ENCODE data around the gene OR1L6. TPM values are rescaled to one million over a fixed set of nuclear protein-coding genes. Genes with fewer than 3 reads are reported as not detected.
A peak's percentile ranks its signal among the peaks of the same experiment; 100 is the strongest.

Gene OR1L6
- total RNA-seq, 1 donor from 2014 or later, result not detected

DNA sequence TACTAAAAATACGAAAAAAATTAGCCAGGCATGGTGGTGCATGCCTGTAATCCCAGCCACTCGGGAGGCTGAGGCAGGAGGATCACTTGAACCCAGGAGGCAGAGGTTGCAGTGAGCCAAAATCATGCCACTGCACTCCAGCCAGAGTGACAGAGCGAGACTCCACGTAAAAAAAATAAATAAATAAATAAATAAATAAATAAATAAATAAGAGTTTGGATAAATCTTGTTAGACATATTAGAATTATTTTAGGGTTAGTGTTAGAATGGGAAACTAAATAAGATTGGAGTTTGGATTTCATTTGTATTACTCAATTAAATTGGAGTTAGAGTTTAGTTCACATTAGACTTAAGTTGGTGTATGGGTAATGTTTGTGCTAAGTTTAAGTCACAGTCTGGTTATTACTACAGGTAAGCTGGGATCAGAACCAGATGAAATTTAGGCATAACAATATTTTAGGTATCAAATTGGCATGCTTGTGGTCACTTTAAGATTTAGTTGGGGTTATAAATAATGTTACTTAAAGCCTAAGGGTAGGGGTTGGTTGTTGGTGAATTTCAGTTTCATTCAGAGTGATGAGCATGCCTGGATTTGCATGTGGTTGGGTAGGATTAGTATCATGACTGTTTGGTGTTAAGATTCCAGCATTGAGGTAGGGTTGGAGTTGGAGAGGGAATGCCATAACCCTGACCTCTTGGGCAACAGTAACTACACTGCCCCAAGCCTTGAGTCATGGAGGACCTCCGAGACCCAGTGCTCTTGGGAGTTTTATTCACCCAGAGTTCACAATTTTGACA lies 50.0 kb downstream of the OR1L6 start:
- H3K27ac ChIP-seq, result no peak overlapping the region
- TF ChIP-seq, protein P1, sequence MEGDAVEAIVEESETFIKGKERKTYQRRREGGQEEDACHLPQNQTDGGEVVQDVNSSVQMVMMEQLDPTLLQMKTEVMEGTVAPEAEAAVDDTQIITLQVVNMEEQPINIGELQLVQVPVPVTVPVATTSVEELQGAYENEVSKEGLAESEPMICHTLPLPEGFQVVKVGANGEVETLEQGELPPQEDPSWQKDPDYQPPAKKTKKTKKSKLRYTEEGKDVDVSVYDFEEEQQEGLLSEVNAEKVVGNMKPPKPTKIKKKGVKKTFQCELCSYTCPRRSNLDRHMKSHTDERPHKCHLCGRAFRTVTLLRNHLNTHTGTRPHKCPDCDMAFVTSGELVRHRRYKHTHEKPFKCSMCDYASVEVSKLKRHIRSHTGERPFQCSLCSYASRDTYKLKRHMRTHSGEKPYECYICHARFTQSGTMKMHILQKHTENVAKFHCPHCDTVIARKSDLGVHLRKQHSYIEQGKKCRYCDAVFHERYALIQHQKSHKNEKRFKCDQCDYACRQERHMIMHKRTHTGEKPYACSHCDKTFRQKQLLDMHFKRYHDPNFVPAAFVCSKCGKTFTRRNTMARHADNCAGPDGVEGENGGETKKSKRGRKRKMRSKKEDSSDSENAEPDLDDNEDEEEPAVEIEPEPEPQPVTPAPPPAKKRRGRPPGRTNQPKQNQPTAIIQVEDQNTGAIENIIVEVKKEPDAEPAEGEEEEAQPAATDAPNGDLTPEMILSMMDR (IDR thresholded peaks at IDR 0.05), result no peak
- H3K36me3 ChIP-seq, result no peaks in the 10 kb centered on the region
- H3K4me1 ChIP-seq, result no peaks in the 10 kb centered on the region
- no peaks in the 10 kb centered on the region for H3K9me3 ChIP-seq
- H3K27me3 ChIP-seq, result no peaks in the 10 kb centered on the region
- ATAC-seq (no peak), DNase-seq (no peak)
- intact Hi-C loops (cut with DNase I), result no loop called here
- no peak overlapping the region for H3K4me3 ChIP-seq

DNA sequence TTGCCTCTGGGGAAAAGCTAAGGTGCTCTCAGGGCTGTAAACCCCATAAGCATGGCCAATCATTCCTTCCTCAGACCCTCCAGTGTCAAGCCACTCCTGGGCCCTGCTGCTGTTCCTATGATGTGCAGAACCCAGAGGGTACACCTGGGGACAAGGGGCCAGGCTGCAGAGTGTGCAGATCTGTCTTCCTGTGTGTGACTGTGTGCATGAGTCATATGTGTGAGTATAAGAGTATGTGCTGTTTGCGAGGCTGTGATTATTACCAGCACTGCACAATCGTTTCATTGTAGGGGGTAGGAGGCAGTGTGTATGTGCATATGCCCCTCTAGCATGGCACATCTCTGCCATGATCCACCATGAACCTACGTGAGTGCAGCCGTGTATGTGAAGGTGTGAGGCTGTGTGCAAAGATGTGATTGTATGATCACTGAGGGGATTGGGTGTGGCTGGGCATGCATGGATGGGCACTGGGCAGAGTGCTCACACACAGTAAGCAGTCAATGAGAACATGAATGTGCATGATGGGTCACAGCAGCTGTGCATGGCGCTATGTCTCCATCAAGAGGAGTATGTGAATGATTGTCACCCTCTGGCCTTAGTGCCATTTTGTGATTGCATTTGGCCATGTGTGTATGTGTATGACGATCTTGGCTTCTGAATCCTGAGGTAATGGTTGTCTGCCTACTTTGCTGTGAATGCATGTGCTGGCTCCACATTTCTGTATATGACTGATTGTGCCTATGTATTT lies 55.4 kb downstream of the OR1L6 start:
- ATAC-seq, result peak; percentile 20
- intact Hi-C loops (cut with DNase I), result no loop called here
- H3K4me1 ChIP-seq, result no peaks in the 10 kb centered on the region

More for the DNA sequence above, 55.4 kb downstream of the OR1L6 start:
- H3K36me3 ChIP-seq, result no peaks in the 10 kb centered on the region
- TF ChIP-seq, protein P1 (IDR thresholded peaks at IDR 0.05), result no peak
- H3K27me3 ChIP-seq, result no peaks in the 10 kb centered on the region
- no peaks in the 10 kb centered on the region for H3K9me3 ChIP-seq
- H3K27ac ChIP-seq, result no peak overlapping the region
- no peak for DNase-seq
- no peak overlapping the region for H3K4me3 ChIP-seq

Other genes starting within 250 kb of the OR1L6 start
- not detected for gene OR1J2, start 231.5 kb upstream of the OR1L6 start, total RNA-seq
- gene OR1J4, start 223.2 kb upstream of the OR1L6 start, total RNA-seq, result not detected
- gene OR1N1, start 215.0 kb upstream of the OR1L6 start, total RNA-seq, result not detected
- gene OR1N2, start 189.2 kb upstream of the OR1L6 start, total RNA-seq, result not detected
- gene OR1L8, start 158.9 kb upstream of the OR1L6 start, total RNA-seq, result not detected
- not detected for gene OR1Q1, start 127.6 kb upstream of the OR1L6 start, total RNA-seq
- gene OR1B1, start 84.7 kb upstream of the OR1L6 start, total RNA-seq, result not detected
- not detected for gene OR1L1, start 80.6 kb upstream of the OR1L6 start, total RNA-seq
- gene OR1L3, start 67.2 kb upstream of the OR1L6 start, total RNA-seq, result not detected
- gene OR1L4, start 18.3 kb upstream of the OR1L6 start, total RNA-seq, result not detected
- gene OR5C1, start 46.6 kb downstream of the OR1L6 start, total RNA-seq, result not detected
- gene OR1K1, start 57.8 kb downstream of the OR1L6 start, total RNA-seq, result not detected
- gene PDCL, start 86.3 kb downstream of the OR1L6 start, total RNA-seq, result 24.2 TPM
- gene RC3H2, start 163.1 kb downstream of the OR1L6 start, total RNA-seq, result 44.3 TPM
- 8.0 TPM for gene ZBTB6, start 171.0 kb downstream of the OR1L6 start, total RNA-seq
- 8.2 TPM for gene ZBTB26, start 189.2 kb downstream of the OR1L6 start, total RNA-seq
- gene RABGAP1, start 198.7 kb downstream of the OR1L6 start, total RNA-seq, result 58.6 TPM